GM18526 (cell line): Measurements from ENCODE around the gene KRTAP1-1.
"Not testable (repeated sequence)": the region's sequence is repeated elsewhere in the genome, so short reads cannot be mapped to it uniquely, and the experiment has no call there.

Experiments
- POLR2A ChIP-seq: IDR thresholded peaks from 3 replicates; pipeline ENCODE4 v1.6.1; 2011; ENCODE audit not compliant: insufficient read length; ENCODE audit errors: extremely low read depth

KRTAP1-1 gene

GRCh38 chr17:41040783-41041571, at the start of gene KRTAP1-1:
KRTAP1-1 (minus strand) TSS chr17:41041450; CDS start chr17:41041397, 53 bp downstream.
- not testable (repeated sequence) for TF ChIP-seq POLR2A

DNA sequence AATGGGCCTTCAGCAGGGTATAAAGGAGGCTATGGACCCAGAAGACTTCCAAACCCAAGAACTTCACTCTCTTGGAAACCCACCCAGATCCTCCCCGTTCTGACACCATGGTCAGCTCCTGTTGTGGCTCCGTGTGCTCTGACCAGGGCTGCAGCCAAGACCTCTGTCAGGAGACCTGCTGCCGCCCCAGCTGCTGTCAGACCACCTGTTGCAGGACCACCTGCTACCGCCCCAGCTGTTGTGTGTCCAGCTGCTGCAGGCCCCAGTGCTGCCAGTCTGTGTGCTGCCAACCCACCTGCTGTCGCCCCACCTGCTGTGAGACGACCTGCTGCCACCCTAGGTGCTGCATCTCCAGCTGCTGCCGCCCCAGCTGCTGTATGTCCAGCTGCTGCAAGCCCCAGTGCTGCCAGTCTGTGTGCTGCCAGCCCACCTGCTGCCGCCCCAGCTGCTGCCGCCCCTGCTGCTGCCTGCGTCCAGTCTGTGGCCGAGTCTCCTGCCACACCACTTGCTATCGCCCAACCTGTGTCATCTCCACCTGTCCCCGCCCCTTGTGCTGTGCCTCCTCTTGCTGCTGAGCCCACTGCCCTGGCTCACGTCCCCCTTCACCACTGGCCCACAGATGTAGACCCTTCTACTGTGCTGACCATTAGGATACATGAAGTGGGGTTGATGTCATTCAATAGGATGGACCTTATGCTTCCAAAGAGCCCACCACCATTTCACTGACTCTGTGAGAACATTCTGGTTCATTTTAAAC, 43.0 kb upstream of the KRTAP1-1 start, which contains the start of gene KRTAP4-7:
TSS of gene KRTAP4-7 (plus strand) at position 51 of the 757 bp plus-strand sequence. CDS start at position 108, 57 bp downstream.
- not testable (repeated sequence) for TF ChIP-seq POLR2A

DNA sequence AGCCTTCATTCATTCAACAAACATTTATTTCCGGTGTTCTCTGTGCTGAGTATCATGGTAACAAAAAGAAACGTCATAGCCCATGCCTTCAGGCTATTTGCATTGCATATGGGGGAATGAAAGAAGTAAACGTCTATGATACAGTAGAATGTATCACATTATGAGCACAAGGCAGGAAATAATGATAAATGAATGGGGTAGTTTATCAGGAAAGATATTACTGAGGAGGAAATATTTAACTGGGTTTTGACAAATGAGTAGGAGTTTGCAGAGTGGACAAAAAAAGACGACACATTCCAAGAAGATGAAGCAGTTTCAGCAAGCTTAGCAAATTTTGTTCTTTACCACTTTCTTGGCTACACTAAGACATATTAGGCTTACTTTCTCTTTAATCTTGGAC, 41.4 kb upstream of the KRTAP1-1 start:
- TF ChIP-seq POLR2A, result no peak

DNA sequence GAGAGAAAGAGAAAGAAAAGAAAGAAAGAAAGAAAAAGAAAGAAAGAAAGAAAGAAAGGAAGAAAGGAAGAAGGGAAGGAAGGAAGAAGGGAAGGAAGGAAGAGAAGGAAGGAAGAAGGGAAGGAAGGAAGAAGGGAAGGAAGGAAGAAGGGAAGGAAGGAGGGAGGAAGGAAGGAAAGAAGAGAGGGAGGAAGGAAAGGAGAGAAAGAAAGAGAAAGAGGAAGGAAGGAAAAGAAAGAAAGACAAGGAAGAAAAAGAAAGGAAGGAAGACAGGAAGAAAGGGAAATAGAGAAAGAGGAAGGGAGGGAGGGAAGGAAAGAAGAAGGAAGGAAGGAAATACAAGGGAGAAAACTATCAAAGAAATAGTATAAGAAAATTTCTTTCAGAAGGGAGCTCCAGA, 35.5 kb upstream of the KRTAP1-1 start:
- no peak for TF ChIP-seq POLR2A

DNA sequence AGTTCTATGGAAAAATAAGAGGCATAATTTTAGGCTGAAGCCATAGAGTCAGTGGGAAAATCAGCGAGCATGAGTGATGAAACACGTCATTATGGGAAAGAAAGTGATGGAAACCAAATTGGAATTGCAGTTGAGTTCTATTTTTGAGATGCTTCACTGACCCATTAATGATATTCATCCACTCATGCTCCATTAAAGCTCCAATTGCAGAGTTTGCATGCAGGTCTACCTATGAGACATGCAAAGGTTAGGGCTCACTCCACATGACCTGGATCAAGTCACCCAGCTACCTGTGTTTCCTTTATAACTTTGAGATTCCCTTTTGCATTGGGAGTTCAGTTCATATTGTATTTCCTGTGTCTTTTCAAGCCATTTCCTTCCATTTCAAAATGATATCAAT, 32.4 kb upstream of the KRTAP1-1 start:
- no peak for TF ChIP-seq POLR2A

GRCh38 chr17:41071606-41072360, 30.5 kb upstream of the KRTAP1-1 start:
- no peak for TF ChIP-seq POLR2A

DNA sequence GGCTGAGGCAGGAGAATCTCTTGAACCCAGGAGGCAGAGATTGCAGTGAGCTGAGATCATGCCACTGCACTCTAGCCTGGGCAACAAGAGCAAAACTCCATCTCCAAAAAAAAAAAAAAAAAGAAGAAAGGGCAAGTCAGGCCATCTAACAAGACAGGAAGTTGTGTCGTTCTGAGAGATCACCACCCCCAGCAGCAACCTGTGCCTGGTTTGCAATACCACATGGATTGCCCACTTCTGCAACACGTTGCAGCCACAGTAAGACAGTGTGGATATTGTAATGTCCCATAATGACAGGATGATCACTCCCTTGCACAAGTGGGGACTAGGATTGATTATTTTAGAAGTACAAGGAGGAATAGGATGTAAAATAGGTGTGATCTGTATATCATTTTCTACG, 27.8 kb upstream of the KRTAP1-1 start:
- TF ChIP-seq POLR2A, result no peak

DNA sequence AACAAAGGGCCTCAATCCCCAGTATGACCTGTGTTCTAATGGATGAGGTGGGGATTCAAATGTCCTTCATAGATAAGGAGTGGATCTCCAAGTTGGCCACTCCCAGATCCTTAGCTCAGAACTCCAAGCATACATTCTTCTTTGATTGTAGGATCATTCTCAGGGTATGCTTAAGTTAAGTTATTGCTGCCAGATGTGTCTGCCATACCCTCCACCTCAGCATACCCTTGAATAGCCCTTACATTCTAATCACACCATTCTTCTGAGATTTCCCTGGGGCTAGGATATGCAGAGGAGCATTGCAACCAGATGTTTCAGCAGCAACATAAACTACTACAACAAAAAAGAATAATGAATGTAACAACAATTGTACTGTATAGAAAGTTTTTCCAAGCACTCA, 26.0 kb upstream of the KRTAP1-1 start:
- TF ChIP-seq POLR2A, result no peak

GRCh38 chr17:41065829-41066624, 24.8 kb upstream of the KRTAP1-1 start, which contains the start of gene KRTAP2-4:
KRTAP2-4 (minus strand) TSS chr17:41065879; CDS start chr17:41065845, 34 bp downstream.
- TF ChIP-seq POLR2A, result no peak

- no peak for TF ChIP-seq POLR2A
Observed at GRCh38 chr17:41064301-41064700, 23.1 kb upstream of the KRTAP1-1 start.

DNA sequence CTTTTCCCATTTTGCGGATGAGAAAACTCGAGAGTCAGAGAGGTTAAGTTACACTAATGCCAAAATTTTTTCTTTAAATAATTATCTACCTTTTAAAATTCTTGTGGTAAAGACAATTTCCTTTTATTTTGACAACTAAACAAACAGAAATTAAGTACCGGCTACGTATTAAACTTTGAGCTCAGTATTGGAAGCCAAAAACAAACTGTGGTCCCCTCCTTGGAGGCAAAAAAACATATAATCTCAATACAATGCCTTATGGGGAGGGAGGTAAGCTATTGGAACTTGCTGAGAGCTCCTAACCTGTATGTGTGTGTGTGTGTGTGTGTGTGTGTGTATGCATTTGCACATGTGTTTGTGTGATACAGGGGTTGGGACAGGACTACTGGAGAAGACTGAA, 22.2 kb upstream of the KRTAP1-1 start:
- no peak for TF ChIP-seq POLR2A

- no peak for TF ChIP-seq POLR2A
Observed at GRCh38 chr17:41061964-41062363, 20.7 kb upstream of the KRTAP1-1 start.

- TF ChIP-seq POLR2A, result no peak
Observed at GRCh38 chr17:41060052-41060604, 18.9 kb upstream of the KRTAP1-1 start, which contains the start of gene KRTAP2-3. KRTAP2-3 (minus strand) TSS chr17:41060114; CDS start chr17:41060050, 64 bp downstream.

GRCh38 chr17:41058741-41059140, 17.5 kb upstream of the KRTAP1-1 start:
- TF ChIP-seq POLR2A, result no peak

- TF ChIP-seq POLR2A, result no peak
Observed at GRCh38 chr17:41057547-41057946, 16.3 kb upstream of the KRTAP1-1 start.

- TF ChIP-seq POLR2A, result not testable (repeated sequence)
Observed at GRCh38 chr17:41055130-41055529, 13.9 kb upstream of the KRTAP1-1 start, which contains the start of gene KRTAP2-2. KRTAP2-2 (minus strand) TSS chr17:41055230; CDS start chr17:41055211, 19 bp downstream.
